IPS-NIHi11 (cell line): ENCODE measurements around the gene GPR151.
"Not testable (repeated sequence)": the region's sequence is repeated elsewhere in the genome, so short reads cannot be mapped to it uniquely, and the experiment has no call there.

Source experiments
- DNase-seq: peaks from one replicate; pipeline ENCODE4 v3.0.0; 2012; ENCODE audit warnings: mixed read lengths, low spot score

The GPR151 gene

GRCh38 chr5:146516151-146516475 lies at the start of gene GPR151:
TSS of gene GPR151 (minus strand) at chr5:146516190. CDS start at chr5:146516113, 77 bp downstream.
- no peak for DNase-seq

DNA sequence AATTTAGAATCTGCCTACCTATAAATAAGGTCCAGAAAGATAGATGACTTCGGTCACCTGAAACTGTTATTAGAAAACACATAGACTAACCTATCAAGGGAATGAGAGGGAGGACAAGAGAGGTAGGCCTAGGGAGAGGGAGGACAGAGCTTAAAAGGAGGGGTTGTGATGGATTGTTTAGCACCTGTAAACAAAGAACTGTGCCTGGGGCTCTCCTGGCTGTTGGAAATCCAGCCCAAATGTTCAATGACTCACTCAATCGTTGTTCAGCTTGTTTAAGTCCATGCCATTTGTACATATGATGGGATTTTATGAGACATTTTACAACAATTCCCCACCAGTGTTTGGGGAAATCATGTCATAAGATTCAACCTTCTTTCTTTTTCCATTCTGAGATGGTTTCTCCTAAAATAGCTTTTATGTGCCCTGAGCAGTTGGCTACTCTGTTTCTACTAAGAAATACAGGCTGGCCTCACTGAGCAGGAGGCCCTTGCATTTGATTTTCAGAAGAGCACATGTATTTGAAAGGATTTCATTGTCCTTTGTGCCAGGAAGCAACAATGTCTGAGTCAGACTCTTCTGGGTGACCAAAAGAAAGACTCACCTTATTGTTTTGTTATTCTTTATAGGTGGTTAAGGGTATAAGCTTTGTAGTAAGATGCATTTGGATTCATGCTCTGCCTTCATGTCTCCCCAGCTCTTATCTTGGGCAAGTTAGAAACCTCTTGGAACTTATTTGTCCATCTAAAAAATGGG lies 48.2 kb upstream of the GPR151 start:
- DNase-seq = no peak

GRCh38 chr5:146562461-146562860 lies 46.5 kb upstream of the GPR151 start:
- no peak for DNase-seq

GRCh38 chr5:146561711-146562110 lies 45.7 kb upstream of the GPR151 start:
- no peak for DNase-seq

- DNase-seq = peak; percentile 36
Measured at GRCh38 chr5:146560205-146560812, 44.3 kb upstream of the GPR151 start.

GRCh38 chr5:146556884-146557283 lies 40.9 kb upstream of the GPR151 start:
- not testable (repeated sequence) for DNase-seq

- DNase-seq = no peak
Measured at GRCh38 chr5:146553446-146553845, 37.5 kb upstream of the GPR151 start.

DNA sequence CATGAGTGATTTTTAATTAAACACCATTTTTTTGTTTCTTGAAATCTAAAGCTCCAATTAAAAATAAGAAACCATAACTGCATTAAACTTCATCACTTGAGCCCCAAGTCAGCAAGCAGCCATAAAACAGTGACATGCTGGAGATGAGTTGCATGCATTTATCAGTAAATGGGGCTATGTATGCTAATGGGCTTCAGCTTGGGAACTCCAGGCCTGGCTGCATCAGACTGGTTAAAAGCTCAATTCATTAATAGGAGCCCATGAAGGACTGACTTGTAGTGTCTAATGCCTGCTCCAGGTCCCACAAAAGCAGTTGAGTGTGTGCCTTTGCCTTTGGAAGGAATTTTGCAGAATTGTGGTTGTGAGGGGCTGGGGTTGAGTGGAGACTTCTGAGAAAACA lies 33.6 kb upstream of the GPR151 start:
- no peak for DNase-seq

GRCh38 chr5:146548781-146549449 lies 32.9 kb upstream of the GPR151 start:
- no peak for DNase-seq

DNA sequence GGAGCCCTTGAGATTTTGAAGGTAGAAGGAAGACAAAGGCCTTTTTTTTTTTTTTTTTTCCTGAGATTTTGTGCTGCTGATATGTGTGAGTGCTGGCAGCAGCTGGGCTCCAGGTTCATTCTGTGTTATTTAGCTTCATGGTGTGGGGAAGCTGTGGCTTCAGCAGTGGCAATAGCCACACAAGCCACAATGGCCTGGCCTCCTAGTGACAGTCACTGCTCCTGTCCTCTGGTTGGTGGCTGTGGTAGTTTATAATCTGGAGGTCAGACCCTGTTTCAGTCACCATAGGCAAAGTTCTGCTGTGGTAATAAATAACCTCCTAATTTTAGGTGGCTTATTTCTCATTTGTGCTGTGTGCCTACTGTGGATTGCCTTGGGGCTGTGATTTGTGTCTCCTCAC lies 28.2 kb upstream of the GPR151 start:
- no peak for DNase-seq

DNA sequence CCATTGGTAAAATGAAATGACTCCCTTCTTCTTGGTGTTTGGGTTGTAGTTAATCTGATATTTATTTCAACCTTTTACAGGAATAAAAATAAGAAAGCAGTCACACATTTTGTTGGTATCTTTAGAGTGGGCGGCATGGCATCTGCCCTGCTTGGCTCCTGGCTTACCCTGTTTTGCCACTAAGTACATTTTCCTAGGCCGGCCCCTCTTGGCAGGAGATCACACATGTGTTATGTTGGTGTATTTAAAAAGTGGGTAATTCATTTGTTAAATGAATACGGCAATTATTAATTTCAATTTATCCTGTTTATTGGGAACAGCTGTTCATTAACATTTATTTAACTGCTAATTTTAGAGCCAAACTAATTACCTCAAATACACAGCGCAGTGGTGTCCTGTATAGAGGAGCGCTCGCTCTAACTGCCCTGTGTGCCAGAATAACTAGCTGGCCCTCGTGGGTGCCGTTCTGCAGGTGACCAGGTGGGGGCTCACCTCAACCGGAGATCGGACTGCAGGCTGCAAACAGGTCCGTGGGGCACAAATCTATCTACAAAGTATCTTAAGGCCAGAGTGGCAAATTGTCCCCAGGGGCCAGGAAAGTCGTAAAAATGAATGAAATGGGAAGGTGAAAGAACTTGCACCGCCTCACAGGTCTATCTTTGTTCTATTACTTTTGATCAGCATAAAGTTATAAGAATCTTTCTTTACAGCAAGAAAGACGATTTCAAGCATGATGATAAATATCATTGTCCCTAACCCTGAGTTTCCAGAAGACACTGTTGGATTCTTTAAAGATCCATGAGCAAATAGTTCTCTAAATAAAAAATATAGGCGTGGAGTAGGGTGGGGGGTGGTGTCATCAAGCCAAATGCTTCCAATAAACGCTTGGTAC lies 26.2 kb upstream of the GPR151 start:
- peak; percentile 85 for DNase-seq

DNA sequence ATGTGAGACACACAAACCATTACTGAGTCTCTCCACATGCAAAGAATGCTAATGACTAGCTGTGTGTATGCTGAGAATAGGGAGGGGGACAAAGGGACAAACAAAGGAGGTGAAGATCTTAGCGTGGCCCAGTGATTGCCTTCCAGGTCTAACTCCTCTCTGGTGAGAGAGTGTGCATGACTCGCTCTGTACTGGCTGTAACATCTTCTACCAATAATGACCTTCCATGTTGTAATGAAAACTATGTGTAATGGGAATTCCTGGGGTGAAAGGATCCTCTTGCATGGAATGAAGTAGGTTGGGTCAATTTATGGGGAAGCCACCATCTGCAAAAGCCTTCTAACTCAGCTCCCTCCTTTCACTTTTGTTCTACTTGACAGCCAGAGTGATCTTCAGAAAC lies 24.4 kb upstream of the GPR151 start:
- no peak for DNase-seq

- DNase-seq = no peak
Measured at GRCh38 chr5:146539973-146540372, 24.0 kb upstream of the GPR151 start.

GRCh38 chr5:146538432-146538831 lies 22.4 kb upstream of the GPR151 start:
- DNase-seq = no peak

DNA sequence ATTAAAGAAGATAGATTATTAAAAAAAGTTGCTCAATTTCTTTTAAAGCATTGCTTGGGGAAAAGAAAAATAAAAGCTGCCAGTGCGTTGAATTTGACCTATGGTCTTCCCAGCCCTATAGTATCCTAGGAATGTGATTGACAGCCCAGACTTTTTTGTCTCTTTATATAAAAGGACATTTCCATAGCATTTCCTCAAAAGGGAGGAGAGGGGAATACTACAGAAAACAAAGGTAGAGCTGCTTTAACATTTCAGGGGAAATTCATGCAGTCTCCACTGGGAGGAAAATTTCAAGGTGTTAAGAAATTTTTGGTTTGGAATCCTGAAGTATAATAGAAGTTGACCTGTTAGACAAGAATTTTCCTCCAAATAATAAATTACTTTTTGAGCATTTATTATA lies 17.9 kb upstream of the GPR151 start:
- no peak for DNase-seq

DNA sequence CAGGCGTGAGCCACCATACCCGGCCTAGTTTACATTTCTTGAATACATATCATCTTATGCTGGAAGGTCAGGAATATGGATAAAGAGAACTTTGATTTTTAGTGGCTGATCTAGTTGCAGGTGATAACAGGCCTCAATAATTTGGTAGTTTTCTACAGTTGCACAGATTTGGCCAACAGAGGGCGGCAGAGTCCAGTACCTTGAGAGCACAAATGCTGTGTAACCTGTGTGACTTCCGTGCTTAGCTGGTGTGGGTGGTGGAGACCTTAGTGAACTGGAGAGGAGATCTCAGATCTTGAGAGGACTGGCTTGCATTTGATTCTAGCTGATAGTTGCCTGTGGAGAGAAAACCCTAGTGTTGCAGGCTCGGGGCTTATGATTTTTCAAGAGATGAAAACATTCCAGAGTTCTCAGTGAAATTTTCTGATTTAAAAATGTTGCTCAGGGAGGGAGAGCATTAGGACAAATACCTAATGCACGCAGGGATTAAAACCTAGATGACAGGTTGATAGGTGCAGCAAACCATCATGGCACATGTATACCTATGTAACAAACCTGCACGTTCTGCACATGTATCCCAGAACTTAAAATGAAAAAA lies 17.4 kb upstream of the GPR151 start:
- DNase-seq = peak; percentile 75

GRCh38 chr5:146529984-146530383 lies 14.0 kb upstream of the GPR151 start:
- no peak for DNase-seq

DNA sequence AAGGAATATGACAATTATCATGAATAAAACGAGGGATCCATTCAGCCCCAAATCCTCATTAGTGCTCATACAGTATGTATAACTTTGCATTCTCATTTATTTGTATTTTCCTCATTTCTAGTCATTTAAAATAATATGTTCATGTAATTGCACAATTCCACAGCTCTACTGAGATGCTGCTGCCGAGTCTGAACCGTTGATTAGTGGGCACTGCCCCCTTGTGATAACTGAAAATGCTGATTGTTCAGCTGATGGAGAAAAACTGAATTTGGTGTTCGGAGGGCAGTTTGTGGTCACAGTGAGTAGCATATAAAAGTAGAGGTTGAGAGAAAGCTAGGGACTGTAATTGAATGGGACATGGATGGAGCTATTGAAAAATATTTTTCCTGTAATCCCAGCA lies 12.2 kb upstream of the GPR151 start:
- DNase-seq = no peak

DNA sequence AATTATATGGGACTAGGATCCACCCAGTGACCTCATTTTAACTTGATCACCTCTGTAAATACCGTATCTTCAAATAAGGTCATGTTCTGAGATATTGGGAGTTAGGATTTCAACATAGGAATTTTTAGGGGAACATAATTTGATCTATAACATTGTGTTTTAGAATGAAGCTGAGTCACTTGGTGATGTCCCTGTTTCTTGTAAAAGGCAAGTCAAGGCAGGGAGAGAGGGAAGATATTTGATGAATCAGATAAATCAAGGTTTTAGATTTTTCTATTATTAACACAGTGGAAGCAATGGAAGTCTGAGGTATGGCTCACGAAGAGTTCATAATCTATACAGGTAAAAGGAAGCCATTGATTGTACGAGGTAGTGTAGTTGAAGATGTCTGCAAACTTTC lies 11.8 kb upstream of the GPR151 start:
- DNase-seq = no peak

- DNase-seq = no peak
Measured at GRCh38 chr5:146523698-146524097, 7.7 kb upstream of the GPR151 start.

- DNase-seq = no peak
Measured at GRCh38 chr5:146521403-146522106, 5.6 kb upstream of the GPR151 start.
